ENCODE results near the gene MRPS34.

Gene MRPS34

GRCh38 chr16:1794221-1794871 lies 21.4 kb upstream of the MRPS34 start:
- DNase-seq (ENCODE audit: low spot score) = no peak

DNA sequence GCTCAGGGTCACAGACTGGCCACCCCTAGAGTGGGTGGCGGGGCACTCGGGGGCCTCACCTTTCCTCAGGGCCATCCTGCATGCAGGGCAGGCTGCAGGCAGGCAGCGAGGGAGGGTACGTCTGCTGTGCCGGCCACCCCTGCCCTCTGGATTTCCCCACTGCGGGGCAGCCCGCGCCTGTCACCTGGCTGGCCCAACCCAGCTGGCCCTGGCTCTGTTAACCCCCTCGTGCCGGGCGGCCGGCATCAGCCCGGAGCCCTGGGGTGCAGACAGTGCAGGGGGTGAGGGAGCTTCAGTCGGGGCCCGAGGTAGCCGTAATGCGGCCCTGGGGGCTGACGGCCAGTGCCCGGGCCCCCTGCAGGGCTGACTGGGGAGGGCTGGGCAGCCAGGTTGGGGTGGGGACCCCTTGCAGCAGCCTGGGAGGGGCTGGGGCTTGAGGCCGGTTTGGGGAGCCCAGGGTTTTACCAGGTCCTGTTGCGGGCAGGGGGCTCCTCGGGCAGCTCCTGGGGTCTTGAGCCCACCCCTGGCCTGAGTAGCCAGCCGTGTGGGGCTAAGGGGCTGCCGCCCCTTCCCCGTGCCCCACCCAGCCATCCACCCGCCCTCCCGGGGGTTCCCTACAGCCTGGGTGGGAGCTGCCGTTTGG lies 20.8 kb upstream of the MRPS34 start, which contains the start of gene IGFALS:
Gene IGFALS, minus strand, starts transcription at position 128 of the 643 bp plus-strand sequence. Its CDS starts 53 bp downstream, at position 75.
- DNase-seq (ENCODE audit: low spot score) = no peak

DNA sequence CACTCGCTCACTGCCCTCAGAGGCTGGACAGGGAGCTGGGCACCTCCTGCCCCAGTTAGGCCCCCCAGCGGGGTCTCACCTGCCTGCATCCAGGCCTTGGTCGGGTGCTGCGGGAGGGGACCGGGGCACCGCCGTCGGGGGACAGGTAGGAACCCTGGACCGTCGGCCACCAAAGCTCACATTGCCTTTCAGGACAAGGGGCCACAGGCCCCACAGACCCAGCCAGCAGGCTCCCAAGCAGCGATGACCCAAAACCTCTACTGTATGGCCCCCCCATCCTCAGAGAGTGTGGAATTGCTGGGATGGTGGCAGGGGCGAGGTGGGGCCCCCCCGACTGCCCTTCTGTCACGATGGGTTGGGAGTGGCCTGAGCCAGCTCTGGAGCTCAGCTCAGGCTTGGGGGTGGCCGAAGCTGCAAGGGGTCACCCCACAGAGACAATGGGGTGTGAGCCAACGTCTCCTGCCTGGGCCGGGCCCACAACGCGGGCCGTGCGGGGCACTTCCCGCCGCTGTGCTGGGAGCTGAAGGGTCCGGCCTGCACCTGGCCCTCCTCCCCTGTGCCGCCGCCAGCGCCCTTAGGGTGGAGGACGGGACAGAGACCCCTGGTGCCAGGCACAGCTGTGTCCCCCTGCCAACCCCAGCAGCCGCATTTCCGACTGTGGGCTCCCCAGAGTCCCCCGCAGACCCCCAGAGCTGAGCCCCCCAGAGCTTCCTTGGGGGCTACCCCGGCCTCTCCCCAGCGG lies 20.1 kb upstream of the MRPS34 start:
- no peak for DNase-seq (ENCODE audit: low spot score)

- no peak for DNase-seq (ENCODE audit: low spot score)
These were observed 19.2 kb upstream of the MRPS34 start for GRCh38 chr16:1791943-1792812.

- no peak for DNase-seq (ENCODE audit: low spot score)
These were observed 18.5 kb upstream of the MRPS34 start for GRCh38 chr16:1791256-1791942.

DNA sequence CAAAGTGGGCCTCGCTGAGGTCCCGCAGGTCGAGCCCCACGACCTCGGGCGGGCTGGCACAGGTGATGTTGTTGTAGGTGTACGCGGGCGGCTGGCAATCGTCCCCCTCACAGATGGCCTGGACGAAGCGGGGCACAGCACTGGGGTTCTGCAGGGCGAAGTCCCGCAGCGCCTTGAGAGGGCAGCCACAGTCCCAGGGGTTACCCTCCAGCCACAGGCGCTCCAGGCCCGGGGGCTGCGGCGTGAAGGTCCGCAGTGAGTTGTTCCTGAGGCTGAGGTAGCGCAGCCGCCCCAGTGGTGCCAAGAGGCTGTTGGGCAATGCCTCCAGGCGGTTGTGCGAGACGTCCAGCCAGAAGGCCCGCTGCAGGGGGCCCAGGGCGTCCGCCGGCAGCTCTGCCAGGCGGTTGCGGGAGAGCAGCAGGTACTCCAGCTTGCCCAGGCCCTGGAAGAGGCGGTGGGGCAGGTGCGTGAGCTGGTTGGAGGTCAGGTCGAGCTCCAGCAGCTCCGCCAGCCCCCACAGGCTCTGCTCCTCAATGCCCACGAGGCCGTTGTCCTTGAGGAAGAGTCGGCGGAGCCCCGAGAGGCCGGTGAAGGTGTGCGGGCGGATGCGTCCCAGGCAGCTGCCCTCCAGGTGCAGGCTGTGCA lies 17.8 kb upstream of the MRPS34 start:
- DNase-seq (ENCODE audit: low spot score) = no peak

- DNase-seq (ENCODE audit: low spot score) = no peak
These were observed 17.3 kb upstream of the MRPS34 start for GRCh38 chr16:1790261-1790610.

DNA sequence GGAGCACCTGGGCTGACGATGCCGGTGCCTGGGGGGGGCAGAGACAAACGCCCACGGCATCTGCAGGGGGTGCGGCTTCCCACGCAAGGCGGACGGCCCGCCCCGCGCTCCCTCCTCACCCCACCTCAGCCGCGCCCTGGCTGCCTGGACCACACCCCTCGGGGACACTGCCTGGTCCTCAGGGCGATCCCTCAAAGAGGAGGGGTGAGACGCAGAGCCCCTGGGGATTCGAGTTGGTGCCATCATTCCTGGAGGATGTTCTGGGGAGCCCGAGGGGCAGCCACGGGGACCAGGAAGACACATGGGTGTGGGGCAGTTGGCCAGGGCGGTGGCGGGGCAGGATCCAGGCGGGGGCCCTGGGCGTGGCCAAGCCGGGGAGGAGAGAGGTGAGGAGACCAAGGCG lies 16.7 kb upstream of the MRPS34 start:
- no peak for DNase-seq (ENCODE audit: low spot score)

DNA sequence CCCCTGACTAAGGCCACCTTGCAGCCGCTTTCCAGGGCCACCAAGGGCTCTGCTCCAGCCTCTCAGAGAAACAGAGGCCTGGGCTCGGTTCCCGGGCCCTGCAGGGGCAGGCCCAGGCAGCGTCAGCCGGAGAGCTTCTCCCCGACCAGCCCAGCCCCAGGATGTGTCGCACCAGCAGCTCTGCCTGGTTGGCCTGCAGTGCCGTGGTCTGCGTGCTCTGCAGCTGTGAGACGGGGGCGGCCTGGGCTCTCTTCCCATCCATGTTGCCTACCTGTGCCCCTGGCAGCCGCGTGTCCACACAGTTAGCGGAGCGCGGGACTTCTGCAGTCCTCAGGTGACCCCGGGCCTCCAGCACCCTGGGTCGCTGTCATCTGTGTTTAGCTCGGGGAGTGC lies 15.8 kb upstream of the MRPS34 start:
- no peak for DNase-seq (ENCODE audit: low spot score)

- no peak for DNase-seq (ENCODE audit: low spot score)
These were observed 15.3 kb upstream of the MRPS34 start for GRCh38 chr16:1788095-1788707.

GRCh38 chr16:1787322-1788094 lies 14.6 kb upstream of the MRPS34 start:
- no peak for DNase-seq (ENCODE audit: low spot score)

- DNase-seq (ENCODE audit: low spot score) = no peak
These were observed 14.1 kb upstream of the MRPS34 start for GRCh38 chr16:1787056-1787321.

DNA sequence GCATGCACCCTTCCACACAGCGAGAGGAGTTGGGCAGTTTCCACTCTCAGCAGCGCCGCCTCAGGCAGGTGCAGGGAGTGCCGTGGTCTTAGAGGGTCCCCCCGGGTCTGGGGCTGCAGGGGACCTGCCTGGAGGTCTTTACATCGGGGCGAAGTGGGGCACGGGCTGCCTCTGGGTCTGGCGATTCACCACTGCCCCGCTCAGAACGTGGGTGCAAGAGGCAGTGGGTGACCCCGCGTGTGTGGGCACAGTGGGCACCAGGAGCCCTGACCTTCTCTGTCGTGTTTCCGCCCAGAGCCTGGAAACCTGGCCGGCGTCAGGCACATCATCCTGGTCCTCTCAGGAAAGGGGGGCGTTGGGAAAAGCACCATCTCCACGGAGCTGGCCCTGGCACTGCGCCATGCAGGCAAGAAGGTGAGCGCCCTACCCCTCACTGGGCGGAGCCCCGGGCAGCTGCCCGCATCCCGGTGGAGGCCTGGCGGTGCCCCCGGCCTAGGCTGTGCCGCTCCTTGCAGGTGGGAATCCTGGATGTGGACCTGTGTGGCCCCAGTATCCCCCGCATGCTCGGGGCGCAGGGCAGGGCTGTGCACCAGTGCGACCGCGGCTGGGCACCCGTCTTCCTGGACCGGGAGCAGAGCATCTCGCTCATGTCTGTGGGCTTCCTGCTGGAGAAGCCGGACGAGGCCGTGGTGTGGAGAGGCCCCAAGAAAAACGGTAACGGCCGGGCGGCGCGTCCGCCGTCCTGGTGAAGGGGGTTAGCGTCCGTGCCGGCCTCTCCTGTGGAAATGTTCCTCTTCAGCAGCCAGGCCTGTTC lies 13.5 kb upstream of the MRPS34 start:
- no peak for DNase-seq (ENCODE audit: low spot score)

- no peak for DNase-seq (ENCODE audit: low spot score)
These were observed 12.9 kb upstream of the MRPS34 start for GRCh38 chr16:1785846-1786170.

- DNase-seq (ENCODE audit: low spot score) = no peak
These were observed 12.3 kb upstream of the MRPS34 start for GRCh38 chr16:1784977-1785845.

DNA sequence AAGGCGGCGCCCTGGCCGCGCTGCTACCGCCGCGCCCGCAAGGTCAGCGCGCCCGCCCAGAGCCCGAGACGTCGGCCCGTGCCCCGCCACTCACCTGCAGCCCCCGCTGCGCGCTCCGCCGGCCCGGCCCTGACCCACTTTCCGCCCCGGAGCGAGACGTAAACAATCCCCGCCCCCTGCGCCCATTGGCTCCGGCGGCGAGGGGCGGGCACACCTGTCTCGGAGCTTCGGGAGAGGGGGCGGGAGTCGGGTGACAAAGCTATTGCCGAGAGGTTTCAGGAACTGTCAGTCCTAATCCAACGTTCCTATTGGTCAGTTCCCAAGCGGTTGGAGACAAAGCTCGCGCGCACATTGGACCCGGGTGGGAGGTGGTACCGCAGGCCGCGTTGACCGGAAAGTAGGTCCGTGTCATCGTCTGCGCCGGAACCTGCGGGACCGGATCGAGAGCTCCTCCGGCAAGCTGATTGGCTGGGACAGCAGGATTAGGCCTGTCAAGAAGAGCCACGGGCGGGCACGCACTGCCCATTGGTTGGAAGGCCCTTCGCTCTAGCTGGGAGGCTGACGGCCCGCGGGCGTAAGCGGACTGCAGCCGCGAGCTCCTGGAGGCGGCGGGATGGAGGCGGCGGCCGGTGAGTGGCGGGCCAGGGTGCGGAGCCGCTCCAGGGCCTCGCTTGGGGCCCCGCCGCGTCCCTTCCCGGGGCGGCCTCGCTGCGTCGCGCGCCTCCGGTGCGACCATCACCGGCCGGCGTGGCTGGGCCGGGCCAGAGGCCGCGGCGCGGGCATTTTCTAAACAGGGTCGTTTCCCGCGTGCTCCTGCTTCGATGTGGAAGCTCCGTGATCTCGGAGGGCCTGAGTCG lies 9.7 kb upstream of the MRPS34 start, which contains the start of the genes NUBP2 and SPSB3:
Gene NUBP2, plus strand, starts transcription at position 553 of the 857 bp plus-strand sequence. Its CDS starts 61 bp downstream, at position 614.
Gene SPSB3, minus strand, starts transcription at position 164 of the 857 bp plus-strand sequence. CDS start 1,088 bp downstream, outside the sequence.
- peak; percentile 100 for DNase-seq (ENCODE audit: low spot score)

DNA sequence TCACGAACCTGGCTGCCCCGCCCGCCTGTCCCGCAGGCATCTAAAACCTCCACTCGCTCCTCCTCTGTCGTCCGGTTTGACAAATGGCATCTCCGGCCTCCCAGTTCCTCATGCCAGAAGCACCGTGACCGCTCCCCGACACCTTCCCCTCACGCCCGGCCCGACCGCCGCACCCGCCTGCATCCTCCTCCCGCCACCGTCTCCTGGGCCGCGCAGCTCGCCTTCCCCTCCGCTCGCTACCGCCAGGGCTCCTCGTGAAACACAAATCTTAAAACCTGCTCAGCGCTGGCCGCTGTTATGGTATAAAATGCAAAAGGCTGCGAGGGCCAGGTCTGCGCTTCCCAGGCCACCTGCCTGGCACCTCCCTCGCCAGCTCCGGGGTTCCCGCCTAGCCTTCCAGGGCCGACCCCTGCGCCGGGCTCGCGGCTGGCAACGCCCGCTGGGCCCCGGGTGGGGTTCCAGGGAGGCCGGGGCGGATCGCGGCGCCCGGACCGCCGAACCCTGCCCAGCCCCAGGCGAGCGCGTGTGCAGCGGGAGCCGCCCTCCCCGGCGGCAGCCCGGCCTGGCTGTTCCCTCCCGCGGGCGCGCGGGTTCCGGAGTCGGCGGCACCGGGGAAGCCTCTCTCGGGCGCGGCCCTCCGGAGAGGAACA lies 8.9 kb upstream of the MRPS34 start:
- no peak for DNase-seq (ENCODE audit: low spot score)

Measured in HuH-7.5 (cell line).